Dermis lymphatic vessel endothelial cell (primary cell): ENCODE measurements around the gene PFAS. TPM values are rescaled to one million over a fixed set of nuclear protein-coding genes. Genes with fewer than 3 reads are reported as not detected.

Source experiments
- total RNA-seq: library from RNA; depleted of rRNA; stranded (reverse); fragments of >200 nt; gene quantifications from 2 replicates; pipeline ENCODE4 v1.2.1, GENCODE V29; 2014

Gene PFAS
- total RNA-seq, result 11.5 and 17.3 TPM in 2 replicates

GRCh38 chr17:8248751-8249607, at the start of gene PFAS:
PFAS (plus strand) TSS chr17:8249289; CDS start chr17:8253938, 4,649 bp downstream.

GRCh38 chr17:8209907-8210760, 39.0 kb upstream of the PFAS start, which contains the start of gene AURKB:
AURKB (minus strand) TSS chr17:8210575; CDS start chr17:8210224, 351 bp downstream.

GRCh38 chr17:8288336-8289102, 39.4 kb downstream of the PFAS start, which contains the start of gene RANGRF:
RANGRF (plus strand) TSS chr17:8288670; CDS start chr17:8288789, 119 bp downstream.

Other genes with a start within 250 kb of the PFAS start
- gene GUCY2D, start 246.7 kb upstream of the PFAS start, total RNA-seq, result not detected in 2 replicates
- gene ALOX15B, start 210.2 kb upstream of the PFAS start, total RNA-seq, result not detected in 2 replicates
- not detected in 2 replicates for gene ALOX12B, start 161.6 kb upstream of the PFAS start, total RNA-seq
- gene ALOXE3, start 130.8 kb upstream of the PFAS start, total RNA-seq, result under 0.01 TPM in 1 of 2 replicates, not detected in the other
- gene HES7, start 125.2 kb upstream of the PFAS start, total RNA-seq, result not detected in 2 replicates
- 9.3 and 13.9 TPM in 2 replicates for gene PER1, start 96.9 kb upstream of the PFAS start, total RNA-seq
- 4.0 and 4.2 TPM in 2 replicates for gene VAMP2, start 86.3 kb upstream of the PFAS start, total RNA-seq
- gene TMEM107, start 72.9 kb upstream of the PFAS start, total RNA-seq, result 28.2 and 45.3 TPM in 2 replicates
- gene BORCS6, start 59.1 kb upstream of the PFAS start, total RNA-seq, result 8.5 and 10.7 TPM in 2 replicates
- gene AURKB, start 38.7 kb upstream of the PFAS start, total RNA-seq, result 5.9 and 6.2 TPM in 2 replicates
- 5.1 and 6.8 TPM in 2 replicates for gene CTC1, start 1.2 kb upstream of the PFAS start, total RNA-seq
- gene RANGRF, start 39.4 kb downstream of the PFAS start, total RNA-seq, result 8.8 and 12.8 TPM in 2 replicates
- gene SLC25A35, start 46.1 kb downstream of the PFAS start, total RNA-seq, result 0.34 and 0.87 TPM in 2 replicates
- gene ARHGEF15, start 61.0 kb downstream of the PFAS start, total RNA-seq, result 7.3 and 8.3 TPM in 2 replicates
- not detected in 2 replicates for gene ODF4, start 90.6 kb downstream of the PFAS start, total RNA-seq
- 3,416 and 4,163 TPM in 2 replicates for gene RPL26, start 133.9 kb downstream of the PFAS start, total RNA-seq
- gene RNF222, start 148.5 kb downstream of the PFAS start, total RNA-seq, result not detected in 2 replicates
- 33.3 and 37.3 TPM in 2 replicates for gene NDEL1, start 186.6 kb downstream of the PFAS start, total RNA-seq